ENCODE results near the gene IL6.
"Not testable (repeated sequence)": the region's sequence is repeated elsewhere in the genome, so short reads cannot be mapped to it uniquely, and the experiment has no call there.

IL6 gene

DNA sequence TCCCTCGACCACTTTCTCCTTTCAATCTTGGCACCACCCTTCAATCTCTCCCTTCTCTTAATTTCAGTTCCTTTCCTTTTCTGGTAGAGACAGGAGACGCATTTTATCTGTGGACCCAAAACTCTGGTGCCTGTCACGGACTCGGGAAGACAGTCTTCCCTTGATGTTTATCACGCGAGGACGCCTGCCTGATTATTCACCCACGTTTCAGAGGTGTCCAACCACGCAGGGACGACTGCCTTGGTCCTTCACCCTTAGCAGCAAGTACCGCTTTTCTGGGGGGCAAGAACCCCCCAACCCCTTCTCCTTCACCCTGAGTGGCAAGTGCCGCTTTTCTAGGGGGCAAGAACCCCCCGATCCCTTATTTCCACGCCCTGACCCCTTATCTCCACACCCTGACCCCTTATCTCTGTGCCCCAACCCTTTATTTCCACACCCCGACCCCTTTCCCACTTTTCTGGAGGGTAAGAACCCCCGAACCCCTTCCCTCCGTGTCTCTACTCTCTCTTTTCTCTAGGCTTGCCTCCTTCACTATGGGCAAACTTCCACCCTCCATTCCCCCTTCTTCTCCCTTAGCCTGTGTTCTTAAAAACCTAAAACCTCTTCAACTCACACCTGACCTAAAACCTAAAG is 22.9 kb upstream of the IL6 start:
- DNase-seq (ENCODE audit: low spot score) = not testable (repeated sequence)

GRCh38 chr7:22704722-22705121 is 22.3 kb upstream of the IL6 start:
- not testable (repeated sequence) for DNase-seq (ENCODE audit: low spot score)

- not testable (repeated sequence) for DNase-seq (ENCODE audit: low spot score)
These were observed 21.1 kb upstream of the IL6 start for GRCh38 chr7:22705874-22706273.

GRCh38 chr7:22707026-22707691 is 19.8 kb upstream of the IL6 start:
- DNase-seq (ENCODE audit: low spot score) = not testable (repeated sequence)

- not testable (repeated sequence) for DNase-seq (ENCODE audit: low spot score)
These were observed 18.8 kb upstream of the IL6 start for GRCh38 chr7:22708214-22708613.

DNA sequence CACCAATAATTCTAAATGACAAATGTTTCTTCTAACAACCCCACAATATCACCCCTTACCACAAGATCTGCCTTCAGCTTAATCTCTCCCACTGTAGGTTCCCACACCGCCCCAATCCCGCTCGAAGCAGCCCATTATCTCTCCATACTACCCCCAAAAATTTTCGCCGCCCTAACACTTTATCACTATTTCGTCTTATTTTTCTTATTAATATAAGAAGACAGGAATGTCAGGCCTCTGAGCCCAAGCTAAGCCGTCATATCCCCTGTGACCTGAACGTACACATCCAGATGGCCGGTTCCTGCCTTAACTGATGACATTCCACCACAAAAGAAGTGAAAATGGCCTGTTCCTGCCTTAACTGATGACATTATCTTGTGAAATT is 18.3 kb upstream of the IL6 start:
- DNase-seq (ENCODE audit: low spot score) = not testable (repeated sequence)

- DNase-seq (ENCODE audit: low spot score) = not testable (repeated sequence)
These were observed 17.8 kb upstream of the IL6 start for GRCh38 chr7:22709062-22709829.

- DNase-seq (ENCODE audit: low spot score) = no peak
These were observed 17.1 kb upstream of the IL6 start for GRCh38 chr7:22709857-22710256.

DNA sequence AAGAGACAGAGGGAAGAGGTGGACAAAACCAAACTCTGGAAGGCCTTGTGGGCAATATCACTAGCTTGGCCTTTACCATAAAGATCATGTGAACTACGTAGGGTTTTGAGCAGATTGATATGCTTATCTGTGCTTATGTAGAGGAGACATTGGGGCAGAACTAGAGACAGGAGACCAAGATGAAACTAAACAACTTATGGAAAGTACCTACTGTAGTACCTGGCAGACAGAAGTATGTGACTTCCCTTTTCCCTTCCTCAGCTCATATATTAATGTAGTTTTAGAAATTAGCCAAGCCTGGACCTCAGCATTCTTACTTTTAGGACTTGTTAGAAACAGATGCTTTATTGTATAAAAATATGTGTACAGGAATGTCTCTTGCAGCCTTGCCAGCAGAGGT is 14.0 kb upstream of the IL6 start:
- no peak for DNase-seq (ENCODE audit: low spot score)

DNA sequence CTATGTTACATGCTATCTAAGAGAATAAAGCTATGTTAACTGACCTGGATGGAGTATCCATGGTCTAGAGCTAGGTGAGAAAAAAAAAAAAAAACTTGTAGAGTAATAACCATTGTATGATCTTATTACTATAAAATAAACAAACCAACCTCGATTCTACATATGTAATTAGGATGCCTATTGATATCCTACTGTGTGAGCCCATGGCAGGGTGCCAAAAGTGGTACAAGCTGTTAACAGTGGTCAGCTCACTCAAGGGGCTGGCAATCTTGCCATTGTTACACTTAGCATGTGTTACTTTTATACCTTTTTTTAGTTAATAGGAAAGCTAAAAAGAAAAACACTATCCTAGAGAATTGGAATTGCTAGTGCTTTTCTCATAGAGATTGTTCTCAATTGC is 13.5 kb upstream of the IL6 start:
- no peak for DNase-seq (ENCODE audit: low spot score)

- DNase-seq (ENCODE audit: low spot score) = no peak
These were observed 11.0 kb upstream of the IL6 start for GRCh38 chr7:22715969-22716368.

DNA sequence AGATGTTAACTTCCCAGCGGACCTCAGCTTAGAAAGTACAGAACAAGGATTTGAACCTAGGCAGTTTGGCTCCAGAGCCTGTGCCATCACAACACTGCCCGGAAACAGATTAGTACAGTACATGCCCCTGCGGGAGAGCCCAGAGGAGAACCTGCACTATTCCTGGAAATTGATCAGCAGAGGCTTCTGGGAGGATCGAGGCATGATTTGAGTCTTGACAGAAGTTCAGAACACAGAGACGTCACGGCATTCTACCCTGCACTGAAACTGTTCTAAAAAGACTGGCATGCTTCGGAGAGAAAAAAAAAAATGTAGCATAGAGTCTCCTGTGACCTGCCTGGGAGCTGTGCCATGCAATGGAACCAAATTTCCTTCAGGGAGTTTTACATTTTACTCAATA is 9.2 kb upstream of the IL6 start:
- DNase-seq (ENCODE audit: low spot score) = no peak

GRCh38 chr7:22718200-22718711 is 8.7 kb upstream of the IL6 start:
- no peak for DNase-seq (ENCODE audit: low spot score)

- no peak for DNase-seq (ENCODE audit: low spot score)
These were observed 8.0 kb upstream of the IL6 start for GRCh38 chr7:22718911-22719420.

DNA sequence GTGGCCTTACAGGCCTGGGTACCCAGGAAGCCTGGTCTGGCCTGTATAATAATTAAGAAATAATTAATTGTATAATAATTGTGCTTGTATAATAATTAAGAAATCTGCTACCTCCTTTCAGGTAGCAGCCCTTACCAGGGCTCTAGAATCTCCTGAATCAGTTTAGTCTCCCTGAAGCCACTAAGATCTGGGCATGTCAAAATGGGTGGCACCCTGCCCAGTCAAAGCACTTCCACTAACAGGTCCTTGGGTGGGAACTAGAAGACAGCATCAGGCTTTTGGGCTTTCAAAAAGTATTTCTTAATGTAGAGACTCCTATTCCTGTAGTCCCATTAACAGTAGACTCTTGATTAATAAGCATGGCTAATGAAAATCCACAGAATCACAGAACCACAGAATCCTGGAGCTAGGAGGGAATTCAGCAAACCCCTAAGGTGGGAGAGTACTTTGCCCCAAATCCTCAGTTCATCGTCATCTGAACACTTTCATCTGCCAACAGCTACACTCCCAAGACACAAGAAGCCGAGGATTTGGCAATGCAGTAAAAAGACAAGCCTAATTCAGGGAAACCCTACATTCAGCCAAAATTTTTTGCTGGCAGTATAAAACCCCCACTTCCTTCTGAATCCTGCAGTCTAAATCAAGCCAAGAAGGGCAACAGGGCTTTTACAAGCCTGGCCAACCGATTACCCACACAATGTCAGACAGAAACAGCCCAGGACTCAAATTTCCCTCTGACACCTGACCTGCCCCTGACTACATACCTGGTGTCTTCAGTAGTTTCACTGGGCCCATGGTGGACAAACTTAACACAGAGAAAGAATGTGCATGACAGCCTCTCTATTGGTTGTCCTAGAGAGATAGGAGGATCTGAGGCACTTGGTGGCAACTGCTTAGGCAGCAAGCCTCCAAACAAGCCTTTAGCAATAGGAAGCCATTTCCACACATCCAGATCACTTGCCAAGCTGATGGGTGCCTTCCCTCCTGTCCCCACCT is 5.9 kb upstream of the IL6 start:
- DNase-seq (ENCODE audit: low spot score) = no peak

GRCh38 chr7:22722536-22723180 is 4.3 kb upstream of the IL6 start:
- DNase-seq (ENCODE audit: low spot score) = no peak

- no peak for DNase-seq (ENCODE audit: low spot score)
These were observed 3.8 kb upstream of the IL6 start for GRCh38 chr7:22723181-22723601.

DNA sequence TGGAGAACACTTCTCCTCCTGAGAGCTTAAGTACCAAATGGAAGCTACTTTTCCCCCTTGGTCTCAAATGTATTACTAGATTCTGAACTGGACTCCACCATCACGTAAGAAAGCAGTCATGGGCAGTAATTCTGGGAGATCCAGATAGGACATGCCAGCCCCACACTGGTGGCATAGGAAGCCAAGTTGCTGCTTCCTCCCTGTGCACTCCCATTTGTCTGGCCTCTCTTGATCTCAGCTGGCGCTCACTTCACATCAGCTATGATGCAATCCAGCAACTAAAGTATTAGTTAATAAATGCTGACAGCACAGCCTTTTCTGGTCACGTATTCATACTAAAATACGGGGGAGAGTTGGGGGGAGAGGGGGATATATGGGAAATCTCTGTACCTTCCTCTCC is 3.4 kb upstream of the IL6 start:
- DNase-seq (ENCODE audit: low spot score) = no peak

GRCh38 chr7:22724861-22725260 is 2.1 kb upstream of the IL6 start:
- DNase-seq (ENCODE audit: low spot score) = no peak

DNA sequence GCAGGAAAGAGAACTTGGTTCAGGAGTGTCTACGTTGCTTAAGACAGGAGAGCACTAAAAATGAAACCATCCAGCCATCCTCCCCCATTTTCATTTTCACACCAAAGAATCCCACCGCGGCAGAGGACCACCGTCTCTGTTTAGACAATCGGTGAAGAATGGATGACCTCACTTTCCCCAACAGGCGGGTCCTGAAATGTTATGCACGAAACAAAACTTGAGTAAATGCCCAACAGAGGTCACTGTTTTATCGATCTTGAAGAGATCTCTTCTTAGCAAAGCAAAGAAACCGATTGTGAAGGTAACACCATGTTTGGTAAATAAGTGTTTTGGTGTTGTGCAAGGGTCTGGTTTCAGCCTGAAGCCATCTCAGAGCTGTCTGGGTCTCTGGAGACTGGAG is 1.4 kb upstream of the IL6 start:
- no peak for DNase-seq (ENCODE audit: low spot score)

- peak; percentile 56 for DNase-seq (ENCODE audit: low spot score)
These were observed 574 bp upstream of the IL6 start for GRCh38 chr7:22726345-22726906.

Measured in CD4-positive, alpha-beta T cell treated with Interleukin-6 at 100 ng/mL for 8 hours (primary cell).